SK-N-MC (cell line): ENCODE results near the gene SYCN.

Source experiments
- FOXP2 ChIP-seq: optimal IDR thresholded peaks from 2 replicates; pipeline ENCODE3; 2011; ENCODE audit warnings: mild to moderate bottlenecking, moderate library complexity; ENCODE audit not compliant: insufficient read depth; ENCODE audit errors: extremely low read length, control extremely low read depth
- POLR2AphosphoS5 ChIP-seq: IDR thresholded peaks from 2 replicates; pipeline ENCODE4 v1.6.1; 2012; ENCODE audit warnings: mild to moderate bottlenecking, low read depth, low read length, borderline replicate concordance

- TF ChIP-seq FOXP2 (no peak), POLR2AphosphoS5 (no peak)
Measured at GRCh38 chr19:39158646-39159260, 45.3 kb downstream of the SYCN start.
